Loucy (cell line): ENCODE measurements around the gene MAJIN.

Experiments
- H2AFZ ChIP-seq: fragments of 200-600 bp; sonication (generic); 2 replicates; pipeline ENCODE4 v1.6.0; 2016; ENCODE audit warnings: antibody characterized with exemption, mild to moderate bottlenecking, low read length, moderate library complexity
- H3F3A ChIP-seq: fragments of 200-600 bp; 2 replicates; pipeline ENCODE4 v1.6.0; 2016; ENCODE audit warnings: antibody characterized with exemption, low read depth, mild to moderate bottlenecking
- H3K27me3 ChIP-seq: fragments of 200-600 bp; sonication (generic); 2 replicates; pipeline ENCODE4 v1.6.1; 2014; ENCODE audit warnings: low read length, mild to moderate bottlenecking; ENCODE audit not compliant: insufficient read depth, poor library complexity, severe bottlenecking
- H3K36me3 ChIP-seq: fragments of 200-600 bp; sonication (generic); 2 replicates; pipeline ENCODE4 v1.6.1; 2016; ENCODE audit warnings: low read length; ENCODE audit not compliant: insufficient read depth
- H3K4me1 ChIP-seq: fragments of 200-600 bp; sonication (generic); 2 replicates; pipeline ENCODE4 v1.5.1; 2014; ENCODE audit warnings: low read length, mild to moderate bottlenecking; ENCODE audit not compliant: insufficient read depth, poor library complexity, severe bottlenecking
- H3K4me2 ChIP-seq: fragments of 200-600 bp; sonication (generic); 2 replicates; pipeline ENCODE4 v1.6.0; 2014; ENCODE audit warnings: antibody characterized with exemption, low read length, low read depth, mild to moderate bottlenecking; ENCODE audit not compliant: poor library complexity, severe bottlenecking
- H3K4me3 ChIP-seq: fragments of 200-600 bp; sonication (generic); 2 replicates; pipeline ENCODE4 v1.5.1; 2014; ENCODE audit warnings: low read length, mild to moderate bottlenecking, mixed read lengths; ENCODE audit not compliant: poor library complexity, severe bottlenecking
- H3K79me2 ChIP-seq: fragments of 200-600 bp; sonication (generic); 2 replicates; pipeline ENCODE4 v1.6.1; 2014; ENCODE audit warnings: low read length; ENCODE audit not compliant: insufficient read depth
- H3K9ac ChIP-seq: fragments of 200-600 bp; sonication (generic); 2 replicates; pipeline ENCODE4 v1.6.0; 2014; ENCODE audit warnings: mild to moderate bottlenecking, low read depth, low read length, moderate library complexity; ENCODE audit not compliant: poor library complexity, severe bottlenecking
- H3K9me2 ChIP-seq: fragments of 200-600 bp; sonication (generic); replicated peaks from 2 replicates; pipeline ENCODE4 v1.6.1; 2016; ENCODE audit warnings: low read depth, low read length, mixed read lengths
- H3K9me3 ChIP-seq: fragments of 200-600 bp; sonication (generic); 2 replicates; pipeline ENCODE4 v1.6.1; 2014; ENCODE audit warnings: mild to moderate bottlenecking, antibody characterized with exemption, low read length, low read depth; ENCODE audit not compliant: insufficient read depth
- H4K20me1 ChIP-seq: fragments of 200-600 bp; sonication (generic); 2 replicates; pipeline ENCODE4 v1.6.0; 2014; ENCODE audit warnings: antibody characterized with exemption, low read length, mild to moderate bottlenecking; ENCODE audit not compliant: insufficient read depth, poor library complexity, severe bottlenecking
- EZH2phosphoT487 ChIP-seq: fragments of 200-600 bp; IDR thresholded peaks from 2 replicates; pipeline ENCODE4 v1.6.1; 2018; ENCODE audit warnings: antibody characterized with exemption, mild to moderate bottlenecking, moderate library complexity, borderline replicate concordance
- TF ChIP-seq, protein P1 (sequence below): fragments of 200-600 bp; sonication (generic); conservative IDR thresholded peaks from 2 replicates; pipeline ENCODE4 v1.5.1; 2014; ENCODE audit warnings: mild to moderate bottlenecking, antibody characterized with exemption, low read length

Gene MAJIN

DNA sequence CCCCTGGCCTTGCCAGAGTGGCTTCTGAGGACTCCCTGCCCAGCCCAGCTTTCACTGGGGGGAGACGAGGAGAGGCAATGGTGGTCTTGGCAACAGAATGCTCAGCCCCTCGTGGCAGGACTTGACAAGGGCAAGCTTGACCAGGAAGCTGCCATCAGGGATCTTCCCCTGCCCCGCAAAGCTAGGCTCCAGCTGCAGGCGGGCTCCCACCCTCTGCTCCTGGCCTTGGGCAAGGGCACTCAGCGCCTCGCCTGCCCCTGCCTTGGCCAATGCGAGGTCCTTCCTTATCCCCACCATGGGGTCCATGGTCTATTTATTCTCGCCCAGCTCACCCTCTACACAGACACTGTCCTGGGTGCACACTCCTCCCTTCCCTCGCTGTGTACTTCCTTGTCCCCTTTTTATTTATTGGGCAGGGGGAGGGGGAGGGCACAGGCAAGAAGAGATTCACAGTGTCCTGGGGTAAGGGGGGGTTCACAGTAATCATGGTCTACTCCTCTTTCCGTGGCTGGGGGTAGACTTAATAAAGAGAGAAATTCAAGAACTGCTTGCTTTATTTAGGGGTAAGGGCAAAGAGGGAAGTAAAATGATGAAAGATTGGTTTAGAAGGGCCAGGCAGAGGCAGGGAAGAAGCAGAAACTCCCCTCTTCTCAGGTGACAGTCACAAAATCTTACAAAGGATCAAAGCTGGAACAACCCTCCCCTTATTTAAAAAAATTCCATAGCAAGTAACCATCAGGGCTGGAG is 37.8 kb downstream of the MAJIN start:
- H4K20me1 ChIP-seq, result no peaks in the 10 kb centered on the region
- H3K9me2 ChIP-seq, result no peaks in the 10 kb centered on the region
- no peak overlapping the region for H3K9ac ChIP-seq
- H2AFZ ChIP-seq, result no peak overlapping the region
- no peak overlapping the region for H3K4me2 ChIP-seq
- H3K9me3 ChIP-seq, result no peaks in the 10 kb centered on the region
- no peaks in the 10 kb centered on the region for H3K4me1 ChIP-seq
- no peaks in the 10 kb centered on the region for H3F3A ChIP-seq
- no peak overlapping the region for H3K4me3 ChIP-seq
- no peaks in the 10 kb centered on the region for H3K36me3 ChIP-seq
- TF ChIP-seq EZH2phosphoT487, result no peak
- TF ChIP-seq, protein P1, sequence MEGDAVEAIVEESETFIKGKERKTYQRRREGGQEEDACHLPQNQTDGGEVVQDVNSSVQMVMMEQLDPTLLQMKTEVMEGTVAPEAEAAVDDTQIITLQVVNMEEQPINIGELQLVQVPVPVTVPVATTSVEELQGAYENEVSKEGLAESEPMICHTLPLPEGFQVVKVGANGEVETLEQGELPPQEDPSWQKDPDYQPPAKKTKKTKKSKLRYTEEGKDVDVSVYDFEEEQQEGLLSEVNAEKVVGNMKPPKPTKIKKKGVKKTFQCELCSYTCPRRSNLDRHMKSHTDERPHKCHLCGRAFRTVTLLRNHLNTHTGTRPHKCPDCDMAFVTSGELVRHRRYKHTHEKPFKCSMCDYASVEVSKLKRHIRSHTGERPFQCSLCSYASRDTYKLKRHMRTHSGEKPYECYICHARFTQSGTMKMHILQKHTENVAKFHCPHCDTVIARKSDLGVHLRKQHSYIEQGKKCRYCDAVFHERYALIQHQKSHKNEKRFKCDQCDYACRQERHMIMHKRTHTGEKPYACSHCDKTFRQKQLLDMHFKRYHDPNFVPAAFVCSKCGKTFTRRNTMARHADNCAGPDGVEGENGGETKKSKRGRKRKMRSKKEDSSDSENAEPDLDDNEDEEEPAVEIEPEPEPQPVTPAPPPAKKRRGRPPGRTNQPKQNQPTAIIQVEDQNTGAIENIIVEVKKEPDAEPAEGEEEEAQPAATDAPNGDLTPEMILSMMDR, result no peak
- no peaks in the 10 kb centered on the region for H3K27me3 ChIP-seq
- no peaks in the 10 kb centered on the region for H3K79me2 ChIP-seq

GRCh38 chr11:64933213-64933934 is 38.5 kb downstream of the MAJIN start:
- Histone ChIP-seq H3K9ac (no peak overlapping the region), H3K9me3 (no peaks in the 10 kb centered on the region)

GRCh38 chr11:64932324-64932723 is 39.6 kb downstream of the MAJIN start:
- no peaks in the 10 kb centered on the region for H3F3A ChIP-seq
- no peaks in the 10 kb centered on the region for H3K79me2 ChIP-seq
- no peak overlapping the region for H3K4me2 ChIP-seq
- no peak overlapping the region for H3K4me3 ChIP-seq
- no peaks in the 10 kb centered on the region for H3K27me3 ChIP-seq
- H3K9me3 ChIP-seq, result no peaks in the 10 kb centered on the region
- no peaks in the 10 kb centered on the region for H3K9me2 ChIP-seq
- no peaks in the 10 kb centered on the region for H3K4me1 ChIP-seq
- H3K9ac ChIP-seq, result no peak overlapping the region
- TF ChIP-seq, protein P1, result no peak
- no peak for TF ChIP-seq EZH2phosphoT487
- no peaks in the 10 kb centered on the region for H3K36me3 ChIP-seq
- H2AFZ ChIP-seq, result no peak overlapping the region
- H4K20me1 ChIP-seq, result no peaks in the 10 kb centered on the region

More at GRCh38 chr11:64933213-64933934, 38.5 kb downstream of the MAJIN start:
- no peaks in the 10 kb centered on the region for H3K79me2 ChIP-seq
- H3F3A ChIP-seq, result no peaks in the 10 kb centered on the region
- H3K9me2 ChIP-seq, result no peaks in the 10 kb centered on the region
- no peak for TF ChIP-seq EZH2phosphoT487
- TF ChIP-seq, protein P1, result no peak
- H3K4me2 ChIP-seq, result no peak overlapping the region
- no peak overlapping the region for H3K4me3 ChIP-seq
- no peaks in the 10 kb centered on the region for H3K4me1 ChIP-seq
- no peaks in the 10 kb centered on the region for H3K36me3 ChIP-seq
- H4K20me1 ChIP-seq, result no peaks in the 10 kb centered on the region
- no peak overlapping the region for H2AFZ ChIP-seq
- no peaks in the 10 kb centered on the region for H3K27me3 ChIP-seq
